Ovary (tissue), 9 donors: ENCODE measurements around the gene DDB1. TPM values are rescaled to one million over a fixed set of nuclear protein-coding genes. Genes with fewer than 3 reads are reported as not detected.

ENCODE experiments used
- DNase-seq, 5 donors: peaks; one replicate each; pipeline ENCODE4 v3.0.0-alpha.2; 2019 to 2020
- H3K27ac ChIP-seq, 2 donors: fragments of 200-600 bp; one replicate each; pipeline versions ENCODE4 v1.5.1 to v1.8.0; 2019 to 2022
- H3K27me3 ChIP-seq: fragments of 200-600 bp; one replicate; pipeline ENCODE4 v1.8.0; 2022
- H3K36me3 ChIP-seq: fragments of 200-600 bp; sonication (generic); one replicate; pipeline ENCODE4 v1.5.1; 2019
- H3K4me1 ChIP-seq: one replicate; pipeline ENCODE4 v1.8.1; 2013; ENCODE audit warnings: mild to moderate bottlenecking, moderate library complexity; ENCODE audit not compliant: insufficient read depth
- H3K4me3 ChIP-seq: fragments of 200-600 bp; sonication (generic); one replicate; pipeline ENCODE4 v1.5.1; 2017
- H3K9me3 ChIP-seq, 2 donors: fragments of 200-600 bp in 1 of 2; sonication (generic) in 1 of 2; one replicate each; pipeline versions ENCODE4 v1.5.1 to v1.8.1; 2013 to 2019; ENCODE audit warnings: mild to moderate bottlenecking in 1 of 2, moderate library complexity in 1 of 2
- CTCF ChIP-seq, 3 donors: fragments of 450-650 bp in 2 of 3; fragments of 200-600 bp in 1 of 3; IDR thresholded peaks; one replicate each; pipeline versions ENCODE4 v1.5.1 to v1.8.0; 2016 to 2022; ENCODE audit warnings: antibody characterized with exemption in 3 of 3, mild to moderate bottlenecking in 1 of 3
- EP300 ChIP-seq: sonication (generic); formaldehyde crosslinking; IDR thresholded peaks from one replicate; pipeline ENCODE4 v1.6.1; 2017; ENCODE audit warnings: antibody characterized with exemption
- POLR2A ChIP-seq: fragments of 450-650 bp; IDR thresholded peaks from one replicate; pipeline ENCODE4 v1.6.1; 2017; ENCODE audit warnings: antibody characterized with exemption, mild to moderate bottlenecking, moderate library complexity
- WGBS, 3 donors: extraction: QIAGEN DNeasy Blood & Tissue Kit in 1 of 3; methylation state at CpG; one replicate each; pipeline versions ENCODE4 v1.1.5 to v1.1.7; 2013 to 2017; 5-methylcytosine and 5-hydroxymethylcytosine counted together
- intact Hi-C, 4 donors: fragments of 100-400 bp; cut with DNase I; formaldehyde crosslinking; loops; one replicate each; pipeline versions ENCODE4 v1.11.0 to v1.15.1; 2022 to 2023
- polyA plus RNA-seq, 2 donors: library from polyadenylated mRNA; stranded (reverse); fragments of 200-250 nt in 1 of 2; fragments of 350-450 nt in 1 of 2; fragmentation: Illumina TruSeq in 1 of 2; extraction: RNeasy Lipid Tissue Mini Kit (QIAGEN cat#74804) in 1 of 2; gene quantifications; one replicate each; pipeline ENCODE4 v1.2.3, GENCODE V29; 2013 to 2014
- total RNA-seq, 7 donors: library from RNA; depleted of rRNA in 2 of 7; stranded (reverse); fragments of >200 nt in 2 of 7; fragmentation: NEBNext Ultra II Directional in 3 of 7; extraction: Animal tissue kit (Norgen Biotek cat#: 25700) in 3 of 7; gene quantifications; one replicate each; pipeline versions ENCODE4 v1.1.0 to v1.2.4, GENCODE V29; 2016 to 2023
- donor health status: DM: no; HTN: no; CAD: no; lungs with moderate emphysema.
- donor health status: DM: no; HTN: no; CAD: no.
- donor health status: Bipolar disorder and iron deficiency.
- donor health status: DM: yes; HTN: yes; CAD: no.
- donor health status: DM: no; HTN: no; CAD: no.
- donor health status: DM: yes; HTN: yes; CAD: no.

The DDB1 gene
- total and polyA plus RNA-seq, 9 donors: 117 to 270 (median 217) TPM

DNA sequence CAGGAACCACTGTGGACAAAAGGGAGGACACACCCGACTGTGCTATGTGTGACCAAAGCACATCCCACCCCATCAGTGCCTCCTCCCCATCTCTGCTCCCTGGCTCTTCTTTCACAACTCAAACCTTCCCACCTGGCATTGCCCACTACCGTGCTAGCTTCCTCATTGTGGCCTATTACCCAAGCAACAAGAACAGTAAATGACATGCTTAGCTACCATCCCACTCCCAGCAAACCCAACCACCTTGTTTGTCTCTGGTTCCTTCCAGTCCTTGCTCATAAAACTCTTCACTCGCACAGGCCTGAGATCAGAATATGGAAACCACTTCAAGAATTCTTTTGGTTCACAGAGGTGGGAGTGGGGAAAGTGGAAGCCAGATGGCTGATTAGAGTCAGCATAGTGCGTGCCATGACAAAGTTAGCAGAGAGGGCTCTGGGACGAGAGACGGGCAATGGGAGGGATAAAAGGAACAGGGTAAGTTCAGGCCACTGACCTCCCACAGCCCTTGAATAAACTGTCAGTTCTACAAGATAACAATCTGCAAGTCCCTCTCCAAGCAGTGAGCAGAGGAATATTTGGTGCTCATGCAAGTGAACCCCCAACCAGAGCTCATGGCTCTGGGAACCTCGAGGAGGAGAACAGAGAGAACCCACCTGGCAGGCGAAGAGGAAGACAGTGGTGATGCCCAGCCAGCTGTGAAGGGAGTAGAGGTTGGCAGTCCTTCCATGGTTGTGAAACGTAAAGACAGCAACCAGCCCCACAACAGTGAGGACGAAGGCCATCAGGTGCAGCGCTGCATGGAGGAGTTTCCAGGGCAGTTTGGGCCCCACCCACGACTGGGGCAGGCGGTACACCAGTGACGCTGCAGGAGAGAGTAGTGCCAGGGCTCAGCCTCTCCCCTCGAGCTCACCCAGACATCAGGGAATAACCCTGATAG is 20.5 kb upstream of the DDB1 start:
- TF ChIP-seq POLR2A (no peak), CTCF (IDR thresholded peaks at IDR 0.05) (no peak), EP300 (no peak)
- Histone ChIP-seq H3K36me3 (no peaks in the 10 kb centered on the region), H3K4me1 (peaks cover 2% of the 10 kb centered on the region)

DNA sequence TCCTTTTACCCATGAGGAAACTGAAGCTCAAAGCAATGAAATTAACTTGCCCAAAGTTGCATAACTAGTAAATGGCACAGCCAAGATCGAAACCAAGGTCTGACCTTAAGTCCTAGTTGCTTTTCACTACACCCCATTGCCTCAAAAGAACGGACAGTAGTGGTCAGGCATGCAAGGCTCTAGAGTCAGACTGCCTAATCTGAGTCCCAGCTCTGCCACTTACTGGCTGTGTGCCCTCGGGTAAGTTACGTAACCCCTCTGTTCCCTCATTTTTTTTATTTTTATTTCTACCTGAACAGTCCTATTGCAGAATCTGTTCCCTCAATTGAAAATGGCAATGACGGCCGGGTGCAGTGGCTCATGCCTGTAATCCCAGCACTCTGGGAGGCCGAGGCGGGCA is 19.1 kb upstream of the DDB1 start:
- H3K4me1 ChIP-seq: no peaks in the 10 kb centered on the region
- no peak overlapping the region for H3K27ac ChIP-seq
- H3K27me3 ChIP-seq: no peaks in the 10 kb centered on the region
- peak in 1 of 5 donors; percentile 8 for DNase-seq
- no peaks in the 10 kb centered on the region for H3K9me3 ChIP-seq
- intact Hi-C loops: no loop called here
- no peaks in the 10 kb centered on the region for H3K36me3 ChIP-seq
- TF ChIP-seq CTCF (IDR thresholded peaks at IDR 0.05): no peak
- no peak for TF ChIP-seq POLR2A
- TF ChIP-seq EP300: no peak
- H3K4me3 ChIP-seq: no peak overlapping the region
- WGBS, 3 donors: 82 to 85% (median 83%) methylated on average over 8 of the region's 8 CpGs

More for the DNA sequence above, 20.5 kb upstream of the DDB1 start:
- DNase-seq: no peak
- WGBS, 3 donors: 83 to 84% (median 84%) methylated on average over 15 of the region's 15 CpGs
- no peak overlapping the region for H3K27ac ChIP-seq
- H3K4me3 ChIP-seq: no peak overlapping the region
- no peaks in the 10 kb centered on the region for H3K9me3 ChIP-seq
- intact Hi-C loops: no loop called here
- H3K27me3 ChIP-seq: no peaks in the 10 kb centered on the region

- WGBS, 3 donors: 78 to 96% (median 89%) methylated on average over 8 of the region's 8 CpGs
- H3K27ac ChIP-seq: no peak overlapping the region
- H3K36me3 ChIP-seq: no peaks in the 10 kb centered on the region
- intact Hi-C loops: no loop called here
- no peaks in the 10 kb centered on the region for H3K27me3 ChIP-seq
- no peak for TF ChIP-seq POLR2A
- no peak for TF ChIP-seq CTCF (IDR thresholded peaks at IDR 0.05)
- no peak for TF ChIP-seq EP300
- peaks cover 7% of the 10 kb centered on the region for H3K4me1 ChIP-seq
- no peak overlapping the region for H3K4me3 ChIP-seq
- peak in 1 of 5 donors; percentile 10 for DNase-seq
- no peaks in the 10 kb centered on the region for H3K9me3 ChIP-seq
Measured at GRCh38 chr11:61350803-61351202, 17.9 kb upstream of the DDB1 start.

DNA sequence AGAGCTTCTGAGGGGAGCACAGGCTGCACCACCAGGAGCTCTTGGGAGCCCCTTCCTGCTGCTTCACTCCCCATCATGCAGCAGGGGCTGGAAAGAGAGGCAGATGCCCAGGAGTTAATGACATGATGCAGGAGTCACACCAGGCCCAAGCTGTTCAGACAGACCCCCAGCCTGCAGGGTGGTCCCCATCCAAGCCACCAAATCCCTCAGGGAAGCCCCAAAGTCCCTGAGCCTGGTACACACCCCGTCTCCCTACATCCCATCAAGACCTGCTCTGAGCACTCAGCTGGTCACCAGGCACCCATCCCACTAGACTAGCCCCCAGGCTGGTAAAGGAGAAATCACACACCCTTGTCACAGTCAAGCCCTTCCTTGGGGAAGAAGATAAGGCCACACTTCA is 17.4 kb upstream of the DDB1 start:
- peak in 1 of 5 donors; percentile 12 for DNase-seq
- Histone ChIP-seq H3K4me1 (peaks cover 12% of the 10 kb centered on the region), H3K27ac (no peak overlapping the region), H3K36me3 (no peaks in the 10 kb centered on the region), H3K9me3 (no peaks in the 10 kb centered on the region), H3K27me3 (no peaks in the 10 kb centered on the region), H3K4me3 (no peak overlapping the region)
- intact Hi-C loops: no loop called here
- TF ChIP-seq CTCF (IDR thresholded peaks at IDR 0.05): no peak
- no peak for TF ChIP-seq EP300
- no peak for TF ChIP-seq POLR2A
- WGBS, 3 donors: 89 to 94% (median 90%) methylated on average over 1 of the region's 1 CpG
